Measurements from ENCODE around the gene GFPT2.

DNA sequence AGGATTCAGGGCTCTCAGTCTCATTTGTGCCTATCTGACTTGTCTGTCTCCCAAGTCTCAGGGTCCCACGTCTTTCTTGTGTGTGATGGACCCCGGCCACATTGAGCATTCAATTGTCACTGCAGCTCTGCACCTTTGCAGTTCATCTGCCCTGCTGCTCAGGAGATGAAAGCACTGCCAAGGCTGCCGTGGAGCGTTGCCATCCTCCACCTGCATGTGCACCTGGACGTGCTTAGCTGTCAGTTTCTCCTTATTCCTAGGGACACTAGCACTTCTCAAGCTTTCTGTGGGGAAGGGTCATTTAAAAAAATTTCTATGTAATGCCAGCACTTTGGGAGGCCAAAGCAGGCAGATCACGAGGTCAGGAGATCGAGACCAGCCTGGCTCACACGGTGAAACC is 22.8 kb upstream of the GFPT2 start:
- no peak for TF ChIP-seq POLR2A (IDR thresholded peaks at IDR 0.05; ENCODE audit: low read length)
- TF ChIP-seq GATA1 (IDR thresholded peaks at IDR 0.05; ENCODE audit: low read depth, low read length): no peak
